Natural killer cell (primary cell): ENCODE data around the gene WWTR1. TPM values are rescaled to one million over a fixed set of nuclear protein-coding genes. Genes with fewer than 3 reads are reported as not detected.

Experiments used
- ATAC-seq, 3 donors: fragments of 150-1000 bp in 2 of 3; fragments of 200-7000 bp in 1 of 3; cut with Tn5 transposase; 1 replicate in 1 of 3; 2 replicates in 2 of 3; pipeline ENCODE4 v1.10.0; 2021; ENCODE audit warnings: mild to moderate bottlenecking in 2 of 3, moderate library complexity in 2 of 3
- DNase-seq, 2 donors: peaks; one replicate each; pipeline versions ENCODE4 v3.0.0 to v3.0.0-alpha.2; 2013 to 2021; ENCODE audit warnings: mixed read lengths in 1 of 2
- H3K27ac ChIP-seq: one replicate; pipeline ENCODE4 v1.5.1; 2013; ENCODE audit warnings: mild to moderate bottlenecking, low read length
- H3K27me3 ChIP-seq: one replicate; pipeline ENCODE4 v1.6.1; 2013; ENCODE audit warnings: low read length; ENCODE audit not compliant: control insufficient read depth, insufficient read depth
- H3K36me3 ChIP-seq: one replicate; pipeline ENCODE4 v1.6.1; 2013; ENCODE audit warnings: low read length; ENCODE audit not compliant: control insufficient read depth, insufficient read depth
- H3K4me1 ChIP-seq: one replicate; pipeline ENCODE4 v1.6.1; 2013; ENCODE audit warnings: low read length; ENCODE audit not compliant: control insufficient read depth, insufficient read depth
- H3K4me3 ChIP-seq: one replicate; pipeline ENCODE4 v1.5.1; 2013; ENCODE audit warnings: low read length
- H3K9me3 ChIP-seq: one replicate; pipeline ENCODE4 v1.6.1; 2013; ENCODE audit warnings: low read length; ENCODE audit not compliant: control insufficient read depth, insufficient read depth
- H3K27ac Mint-ChIP-seq, 2 donors: one replicate each; pipeline ENCODE4 v1.8.0; 2022; ENCODE audit warnings: mild to moderate bottlenecking in 2 of 2, mixed read lengths in 2 of 2, moderate library complexity in 1 of 2
- H3K27me3 Mint-ChIP-seq, 2 donors: one replicate each; pipeline ENCODE4 v1.8.0; 2022; ENCODE audit warnings: low read depth in 2 of 2, mixed read lengths in 2 of 2
- H3K36me3 Mint-ChIP-seq: one replicate; pipeline ENCODE4 v1.8.0; 2022; ENCODE audit warnings: mixed read lengths
- H3K4me1 Mint-ChIP-seq, 2 donors: one replicate each; pipeline ENCODE4 v1.8.0; 2022; ENCODE audit warnings: mixed read lengths in 2 of 2
- H3K4me3 Mint-ChIP-seq: one replicate; pipeline ENCODE4 v1.8.0; 2022; ENCODE audit warnings: mild to moderate bottlenecking, moderate library complexity, mixed read lengths
- H3K9me3 Mint-ChIP-seq, 2 donors: one replicate each; pipeline ENCODE4 v1.8.0; 2022; ENCODE audit warnings: mixed read lengths in 2 of 2
- WGBS: methylation state at CpG from one replicate; pipeline ENCODE4 v1.1.7; 2013; ENCODE audit warnings: missing lambda C conversion rate; ENCODE audit not compliant: insufficient coverage; 5-methylcytosine and 5-hydroxymethylcytosine counted together
- intact Hi-C: fragments of 100-400 bp; cut with micrococcal nuclease; formaldehyde crosslinking; loops from one replicate; pipeline ENCODE4 v1.14.2; 2022
- total RNA-seq, 4 donors: library from RNA; stranded (reverse); fragments of 120-200 nt in 1 of 4; gene quantifications; one replicate each; pipeline versions ENCODE4 v1.2.3 to v1.2.4, GENCODE V29; 2013 to 2022
- TF ChIP-seq, protein P1 (sequence below): fragments of 200-600 bp; IDR thresholded peaks from one replicate; pipeline ENCODE4 v1.8.0; 2022; ENCODE audit warnings: antibody characterized with exemption

The WWTR1 gene
- total RNA-seq, 3 donors from 2014 or later (not counting 1 experiment from before 2014, with no cell fraction given) = 0.72 to 1.1 (median 0.73) TPM

DNA sequence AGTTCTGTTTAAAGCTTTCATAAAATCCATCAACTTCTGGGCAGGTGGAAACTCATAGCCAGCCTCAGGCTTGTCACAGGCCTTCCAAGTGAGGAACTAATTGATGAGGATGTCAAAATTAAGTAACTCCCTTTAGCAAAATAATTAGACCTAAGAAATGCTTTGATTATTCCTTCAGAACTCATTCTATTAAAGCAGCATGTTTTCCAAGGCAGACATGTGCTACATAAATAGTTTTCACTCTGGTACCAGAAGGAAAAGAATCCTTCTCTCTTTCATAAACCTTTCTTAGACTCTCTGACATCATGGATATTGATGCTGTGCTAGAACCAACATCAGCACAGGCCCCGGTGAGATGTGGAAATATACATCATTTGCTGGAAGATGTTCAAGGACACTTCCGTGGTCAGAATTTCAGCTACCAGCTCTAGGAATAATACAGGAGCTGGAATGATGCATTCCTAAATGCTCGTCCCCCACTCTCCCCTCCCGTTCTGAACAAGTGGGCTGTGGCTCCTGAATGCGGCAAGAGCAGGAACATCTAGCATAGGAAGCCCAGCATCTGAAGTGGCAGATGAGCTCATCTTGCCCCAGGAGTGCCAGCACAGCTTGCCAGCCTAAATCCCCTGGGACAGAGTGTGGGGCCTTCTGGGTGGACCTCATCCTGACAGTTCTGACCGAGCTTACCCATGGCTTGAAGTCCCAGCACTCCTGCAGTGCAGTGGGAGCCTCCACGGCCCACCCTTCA, 82.4 kb downstream of the WWTR1 start:
- no peak overlapping the region for H3K4me3 Mint-ChIP-seq
- intact Hi-C loops = no loop called here

DNA sequence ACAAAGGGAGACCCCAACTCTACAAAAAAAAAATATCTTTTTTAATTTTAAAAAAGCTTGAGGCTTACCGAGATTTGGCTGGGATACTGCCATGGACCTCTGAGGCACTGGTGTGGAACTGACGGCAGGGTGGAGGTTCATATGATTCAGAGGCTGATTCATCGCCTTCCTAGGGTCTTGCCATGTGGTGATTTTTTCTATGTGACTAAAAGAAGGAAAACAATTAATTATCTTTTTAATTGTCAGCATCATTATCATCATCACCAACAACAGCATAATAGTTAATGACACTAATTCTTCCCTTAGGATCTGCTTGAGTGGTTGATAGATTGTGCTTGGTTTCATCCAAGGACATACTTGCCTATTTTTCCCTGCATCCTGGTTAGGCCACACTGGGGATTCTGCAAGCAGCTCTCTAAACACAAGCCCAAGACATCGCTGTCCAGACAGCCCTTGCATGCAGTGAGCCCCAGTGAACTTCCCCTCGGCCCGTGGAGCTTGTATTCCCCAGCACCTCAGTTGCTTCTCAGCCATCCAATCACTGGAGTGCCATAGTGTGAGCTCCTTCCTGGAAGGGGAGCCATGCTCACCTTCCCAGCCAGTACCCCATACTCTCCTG, 84.9 kb downstream of the WWTR1 start:
- ATAC-seq = no peak
- intact Hi-C loops = no loop called here
- Mint-ChIP-seq H3K36me3 (no peaks in the 10 kb centered on the region), H3K4me1 (peaks cover 0 to 4% of the 10 kb centered on the region in 2 donors), H3K27me3 (no peaks in the 10 kb centered on the region), H3K9me3 (no peaks in the 10 kb centered on the region), H3K4me3 (no peak overlapping the region), H3K27ac (no peak overlapping the region)
- Histone ChIP-seq H3K27me3 (no peaks in the 10 kb centered on the region), H3K4me1 (no peaks in the 10 kb centered on the region), H3K27ac (no peak overlapping the region), H3K4me3 (no peak overlapping the region), H3K9me3 (no peaks in the 10 kb centered on the region), H3K36me3 (no peaks in the 10 kb centered on the region)
- WGBS = 98% methylated on average over 5 of the region's 6 CpGs
- TF ChIP-seq, protein P1, sequence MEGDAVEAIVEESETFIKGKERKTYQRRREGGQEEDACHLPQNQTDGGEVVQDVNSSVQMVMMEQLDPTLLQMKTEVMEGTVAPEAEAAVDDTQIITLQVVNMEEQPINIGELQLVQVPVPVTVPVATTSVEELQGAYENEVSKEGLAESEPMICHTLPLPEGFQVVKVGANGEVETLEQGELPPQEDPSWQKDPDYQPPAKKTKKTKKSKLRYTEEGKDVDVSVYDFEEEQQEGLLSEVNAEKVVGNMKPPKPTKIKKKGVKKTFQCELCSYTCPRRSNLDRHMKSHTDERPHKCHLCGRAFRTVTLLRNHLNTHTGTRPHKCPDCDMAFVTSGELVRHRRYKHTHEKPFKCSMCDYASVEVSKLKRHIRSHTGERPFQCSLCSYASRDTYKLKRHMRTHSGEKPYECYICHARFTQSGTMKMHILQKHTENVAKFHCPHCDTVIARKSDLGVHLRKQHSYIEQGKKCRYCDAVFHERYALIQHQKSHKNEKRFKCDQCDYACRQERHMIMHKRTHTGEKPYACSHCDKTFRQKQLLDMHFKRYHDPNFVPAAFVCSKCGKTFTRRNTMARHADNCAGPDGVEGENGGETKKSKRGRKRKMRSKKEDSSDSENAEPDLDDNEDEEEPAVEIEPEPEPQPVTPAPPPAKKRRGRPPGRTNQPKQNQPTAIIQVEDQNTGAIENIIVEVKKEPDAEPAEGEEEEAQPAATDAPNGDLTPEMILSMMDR = no peak
- DNase-seq = no peak

More for the DNA sequence above, 82.4 kb downstream of the WWTR1 start:
- Mint-ChIP-seq H3K9me3 (no peaks in the 10 kb centered on the region), H3K27me3 (no peaks in the 10 kb centered on the region), H3K4me1 (peaks cover 4 to 5% of the 10 kb centered on the region in 2 donors), H3K36me3 (no peaks in the 10 kb centered on the region), H3K27ac (no peak overlapping the region)
- no peaks in the 10 kb centered on the region for H3K27me3 ChIP-seq
- ATAC-seq (no peak), DNase-seq (no peak)
- H3K9me3 ChIP-seq = no peaks in the 10 kb centered on the region
- WGBS = 89% methylated on average over 7 of the region's 7 CpGs
- no peak overlapping the region for H3K27ac ChIP-seq
- H3K4me3 ChIP-seq = no peak overlapping the region
- H3K4me1 ChIP-seq = no peaks in the 10 kb centered on the region
- TF ChIP-seq, protein P1 = no peak
- no peaks in the 10 kb centered on the region for H3K36me3 ChIP-seq

DNA sequence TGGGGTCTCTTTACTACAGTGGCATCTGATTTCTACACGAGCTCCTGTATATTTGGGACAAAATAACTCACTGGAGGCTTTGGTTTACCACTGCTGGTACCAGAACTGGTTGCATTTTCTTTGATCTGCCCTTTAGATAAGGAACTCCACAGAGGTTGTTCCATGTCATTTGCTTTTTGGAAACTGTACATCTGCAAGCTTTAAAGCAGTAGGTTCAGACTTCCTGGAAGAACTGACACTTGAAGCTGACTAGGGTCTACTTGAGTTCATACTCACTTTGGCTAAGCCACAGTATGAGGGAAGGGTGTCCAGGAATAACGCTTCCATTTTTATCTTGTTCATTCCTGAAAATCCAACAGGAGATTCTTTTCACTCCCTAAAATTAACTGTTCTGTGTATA, 86.4 kb downstream of the WWTR1 start:
- TF ChIP-seq, protein P1 = no peak
- Mint-ChIP-seq H3K27me3 (peaks cover 0 to 2% of the 10 kb centered on the region in 2 donors), H3K4me3 (no peak overlapping the region), H3K4me1 (peaks cover 0 to 2% of the 10 kb centered on the region in 2 donors), H3K36me3 (no peaks in the 10 kb centered on the region), H3K27ac (no peak overlapping the region), H3K9me3 (no peaks in the 10 kb centered on the region)
- Histone ChIP-seq H3K27me3 (no peaks in the 10 kb centered on the region), H3K4me3 (no peak overlapping the region), H3K36me3 (no peaks in the 10 kb centered on the region), H3K27ac (no peak overlapping the region), H3K9me3 (no peaks in the 10 kb centered on the region), H3K4me1 (no peaks in the 10 kb centered on the region)
- intact Hi-C loops = no loop called here
- DNase-seq = no peak
- no peak for ATAC-seq
- 13% methylated on average over 1 of the region's 2 CpGs for WGBS
